Adrenal gland (tissue), 12 donors: ENCODE data around the gene CNTNAP1. TPM values are rescaled to one million over a fixed set of nuclear protein-coding genes. Genes with fewer than 3 reads are reported as not detected.

ENCODE experiments used
- DNase-seq, 7 donors: peaks; one replicate each; pipeline ENCODE4 v3.0.0-alpha.2; 2019 to 2020
- H3K27ac ChIP-seq, 5 donors: fragments of 200-600 bp; sonication (generic) in 4 of 5; 1 replicate in 3 of 5; 2 replicates in 2 of 5; pipeline versions ENCODE4 v1.5.1 to v1.8.0; 2016 to 2020; ENCODE audit warnings: mild to moderate bottlenecking in 1 of 5
- H3K27me3 ChIP-seq: fragments of 200-600 bp; 2 replicates; pipeline ENCODE4 v1.8.0; 2021
- H3K36me3 ChIP-seq, 2 donors: fragments of 200-600 bp; replicated peaks in 1 of 2; 1 replicate in 1 of 2; 2 replicates in 1 of 2; pipeline versions ENCODE4 v1.5.1 to v1.8.0; 2018 to 2022
- H3K4me1 ChIP-seq, 2 donors: fragments of 200-600 bp; replicated peaks in 1 of 2; 1 replicate in 1 of 2; 2 replicates in 1 of 2; pipeline versions ENCODE4 v1.5.1 to v1.8.0; 2018 to 2021
- H3K4me3 ChIP-seq, 4 donors: fragments of 200-600 bp; sonication (generic) in 3 of 4; one replicate each; pipeline ENCODE4 v1.5.1; 2016 to 2018
- H3K9me3 ChIP-seq, 3 donors: fragments of 200-600 bp; sonication (generic) in 1 of 3; replicated peaks in 1 of 3; 1 replicate in 2 of 3; 2 replicates in 1 of 3; pipeline versions ENCODE4 v1.5.1 to v1.8.0; 2016 to 2021
- POLR2A ChIP-seq, 2 donors: fragments of 450-650 bp; IDR thresholded peaks; one replicate each; pipeline ENCODE4 v1.6.1; 2017; ENCODE audit warnings: antibody characterized with exemption in 2 of 2, mild to moderate bottlenecking in 2 of 2, moderate library complexity in 1 of 2
- WGBS, 4 donors: extraction: QIAGEN DNeasy Blood & Tissue Kit in 2 of 4; methylation state at CpG; one replicate each; pipeline versions ENCODE4 v1.1.5 to v1.1.7; 2013 to 2017; 5-methylcytosine and 5-hydroxymethylcytosine counted together
- intact Hi-C, 2 donors: fragments of 100-400 bp; cut with DNase I; formaldehyde crosslinking; loops; one replicate each; pipeline versions ENCODE4 v1.14.1 to v1.15.0; 2022 to 2023
- polyA plus RNA-seq, 3 donors: library from polyadenylated mRNA; stranded (reverse); fragments of 200-250 nt in 2 of 3; fragments of 350-450 nt in 1 of 3; fragmentation: Illumina TruSeq in 1 of 3; extraction: RNeasy Lipid Tissue Mini Kit (QIAGEN cat#74804) in 1 of 3; gene quantifications; one replicate each; pipeline ENCODE4 v1.2.3, GENCODE V29; 2013 to 2014
- total RNA-seq, 9 donors: library from RNA; depleted of rRNA in 4 of 9; stranded (reverse); fragments of >200 nt in 4 of 9; fragments of 120-200 nt in 1 of 9; fragmentation: NEBNext Ultra II Directional in 1 of 9; extraction: Animal tissue kit (Norgen Biotek cat#: 25700) in 1 of 9; gene quantifications; one replicate each; pipeline versions ENCODE4 v1.1.0 to v1.2.4, GENCODE V29; 2013 to 2023
- TF ChIP-seq, protein P1 (sequence below), 6 experiments: fragments of 450-650 bp in 4 of 6; fragments of 200-600 bp in 2 of 6; sonication (generic) in 1 of 6; IDR thresholded peaks; 1 replicate in 5 of 6; 2 replicates in 1 of 6; pipeline versions ENCODE4 v1.5.1 to v1.8.0; 2016 to 2021; ENCODE audit warnings: antibody characterized with exemption in 6 of 6, mild to moderate bottlenecking in 2 of 6, moderate library complexity in 1 of 6
- donor health status: healthy with polysubstance abuse.
- donor health status: Bipolar disorder and iron deficiency.
- donor health status: DM: yes; HTN: yes; CAD: no.
- donor health status: DM: no; HTN: no; CAD: no.
- donor health status: DM: no; HTN: no; CAD: no.
- donor health status: DM: yes; HTN: yes; CAD: no.

The CNTNAP1 gene
- total and polyA plus RNA-seq, 12 donors, result 1.6 to 31.9 (median 4.9) TPM

DNA sequence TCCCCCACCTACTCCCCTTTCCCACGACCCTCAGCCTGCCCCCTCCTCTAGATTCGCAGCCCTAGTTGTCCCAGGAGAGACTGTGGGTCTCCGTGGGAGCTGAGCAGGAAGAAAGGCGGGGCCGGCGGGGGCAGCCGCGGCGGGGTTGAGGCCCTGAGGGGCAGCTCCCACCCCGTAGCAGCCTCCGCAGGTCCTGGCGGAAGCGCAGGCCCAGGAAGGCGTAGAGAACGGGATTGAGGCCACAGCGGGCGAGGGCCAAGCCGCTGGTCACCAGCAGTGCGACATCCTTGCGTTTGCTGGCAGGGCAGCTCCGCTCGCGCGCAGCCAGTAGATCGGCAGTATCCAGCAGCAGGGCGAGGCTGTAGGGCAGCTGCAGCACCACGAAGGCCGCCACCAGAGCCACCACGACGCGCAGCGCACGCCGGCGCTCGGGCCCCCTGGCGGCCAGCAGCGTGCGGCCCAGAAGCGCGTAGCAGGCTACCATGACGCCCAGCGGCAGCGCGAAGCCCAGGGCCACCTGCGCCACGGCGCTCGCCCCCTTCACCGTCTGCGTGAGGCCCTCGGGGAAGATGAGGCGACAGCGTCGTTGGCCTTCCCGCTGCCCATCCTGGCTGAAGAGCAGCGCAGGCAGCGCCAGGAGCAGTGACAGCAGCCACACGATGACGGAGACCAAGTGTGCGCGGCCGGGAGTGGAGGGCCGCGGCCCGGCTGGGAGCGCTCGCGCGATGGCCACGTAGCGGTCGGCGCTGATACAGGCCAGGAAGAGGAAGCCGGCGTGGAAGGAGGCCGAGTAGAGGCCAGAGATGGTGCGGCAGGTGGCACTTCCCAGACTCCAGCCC lies 2.6 kb upstream of the CNTNAP1 start:
- Histone ChIP-seq H3K27me3 (no peaks in the 10 kb centered on the region), H3K27ac (peak overlapping the region; percentile 80 to 96 (median 91)), H3K4me3 (peak overlapping the region in 1 of 4 donors; percentile 95), H3K4me1 (peaks cover 40 to 70% of the 10 kb centered on the region in 2 donors), H3K9me3 (no peaks in the 10 kb centered on the region), H3K36me3 (no peaks in the 10 kb centered on the region)
- WGBS, 4 donors, result 5 to 11% (median 6%) methylated on average over 8 to 78 of the region's 78 CpGs
- peak; percentile 40 to 60 for TF ChIP-seq POLR2A (IDR thresholded peaks at IDR 0.05)
- TF ChIP-seq, protein P1, sequence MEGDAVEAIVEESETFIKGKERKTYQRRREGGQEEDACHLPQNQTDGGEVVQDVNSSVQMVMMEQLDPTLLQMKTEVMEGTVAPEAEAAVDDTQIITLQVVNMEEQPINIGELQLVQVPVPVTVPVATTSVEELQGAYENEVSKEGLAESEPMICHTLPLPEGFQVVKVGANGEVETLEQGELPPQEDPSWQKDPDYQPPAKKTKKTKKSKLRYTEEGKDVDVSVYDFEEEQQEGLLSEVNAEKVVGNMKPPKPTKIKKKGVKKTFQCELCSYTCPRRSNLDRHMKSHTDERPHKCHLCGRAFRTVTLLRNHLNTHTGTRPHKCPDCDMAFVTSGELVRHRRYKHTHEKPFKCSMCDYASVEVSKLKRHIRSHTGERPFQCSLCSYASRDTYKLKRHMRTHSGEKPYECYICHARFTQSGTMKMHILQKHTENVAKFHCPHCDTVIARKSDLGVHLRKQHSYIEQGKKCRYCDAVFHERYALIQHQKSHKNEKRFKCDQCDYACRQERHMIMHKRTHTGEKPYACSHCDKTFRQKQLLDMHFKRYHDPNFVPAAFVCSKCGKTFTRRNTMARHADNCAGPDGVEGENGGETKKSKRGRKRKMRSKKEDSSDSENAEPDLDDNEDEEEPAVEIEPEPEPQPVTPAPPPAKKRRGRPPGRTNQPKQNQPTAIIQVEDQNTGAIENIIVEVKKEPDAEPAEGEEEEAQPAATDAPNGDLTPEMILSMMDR (IDR thresholded peaks at IDR 0.05), result peak; percentile 62 to 98 (median 86)
- intact Hi-C loops, result loop anchor here (5.0 to 10.0 kb wide), 3 partner anchors 72 to 97 kb away; partner anchors contain the start of genes RETREG3 (in 1 of the 2) and TUBG1 (in 1 of the 2)
- DNase-seq, result peak; percentile 79 to 91 (median 86)

DNA sequence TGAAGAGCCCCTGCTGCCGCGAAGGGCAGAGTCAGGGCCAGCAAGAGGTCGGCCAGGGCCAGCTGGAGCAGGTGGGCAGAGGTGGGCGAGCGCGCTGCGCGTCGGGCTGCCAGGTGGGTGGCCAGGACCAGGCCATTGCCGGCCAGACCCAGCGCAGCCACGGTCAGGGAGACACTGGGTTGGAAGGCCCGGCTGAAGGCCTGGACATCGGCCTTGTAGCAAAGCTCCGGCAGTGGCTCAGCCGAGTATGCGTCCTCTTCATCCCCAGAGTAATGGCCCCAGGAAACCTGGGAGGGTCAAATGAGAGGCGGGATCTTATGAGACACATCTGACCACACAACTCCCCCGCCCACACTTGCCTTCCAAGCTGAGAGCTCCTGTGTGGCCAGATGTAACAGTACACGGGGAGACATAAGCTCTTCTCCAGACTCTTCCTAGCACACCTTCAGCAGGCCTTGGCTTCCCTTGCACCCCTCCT lies 2.0 kb upstream of the CNTNAP1 start:
- 46 to 60% (median 54%) methylated on average over 2 to 20 of the region's 20 CpGs for WGBS, 4 donors
- H3K36me3 ChIP-seq, result no peaks in the 10 kb centered on the region
- no peaks in the 10 kb centered on the region for H3K9me3 ChIP-seq
- peak overlapping the region in 4 of 5 donors; percentile 88 to 96 (median 92) for H3K27ac ChIP-seq
- H3K27me3 ChIP-seq, result no peaks in the 10 kb centered on the region
- H3K4me3 ChIP-seq, result peak overlapping the region in 1 of 4 donors; percentile 95
- intact Hi-C loops, result loop anchor here in 1 of 2 donors (5.0 kb wide), 2 partner anchors 73 to 98 kb away; partner anchors contain the start of genes RETREG3 and TUBG1
- DNase-seq, result peak in 3 of 7 donors; percentile 31 to 90 (median 40)
- H3K4me1 ChIP-seq, result peaks cover 34 to 63% of the 10 kb centered on the region in 2 donors
- no peak for TF ChIP-seq POLR2A (IDR thresholded peaks at IDR 0.05)
- TF ChIP-seq, protein P1 (IDR thresholded peaks at IDR 0.05), result no peak

DNA sequence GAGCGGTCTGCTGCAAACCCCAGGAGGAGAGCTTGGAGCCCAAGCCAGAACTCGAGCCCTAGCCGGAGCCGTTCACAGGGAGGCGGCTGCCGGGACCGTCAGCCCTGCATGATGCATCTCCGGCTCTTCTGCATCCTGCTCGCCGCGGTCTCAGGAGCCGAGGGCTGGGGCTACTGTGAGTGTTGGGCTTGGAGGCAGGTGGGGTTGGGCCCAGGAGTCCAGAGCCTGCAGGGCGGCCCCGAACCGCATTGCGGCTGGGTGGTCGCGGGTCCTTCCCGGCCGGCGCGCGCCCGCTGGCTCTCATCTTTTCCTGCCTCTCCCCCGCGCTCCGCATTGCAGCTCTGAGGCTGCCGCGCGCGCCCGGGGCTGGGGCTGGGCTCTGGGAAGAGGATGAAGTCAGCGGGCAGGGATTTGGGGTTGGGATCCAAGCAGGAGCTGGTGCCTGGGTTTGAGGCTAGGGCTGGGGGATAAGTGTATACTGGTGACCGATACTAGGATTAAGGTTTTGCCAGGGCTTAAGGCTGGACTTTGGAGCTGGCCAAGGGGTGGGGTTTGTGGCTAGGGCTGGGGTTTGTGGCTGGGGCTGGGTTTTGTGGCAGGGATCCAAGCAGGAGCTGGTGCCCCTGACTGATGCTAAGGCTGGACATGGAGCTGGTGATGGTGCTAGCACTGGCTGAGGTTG lies 532 bp downstream of the CNTNAP1 start:
- no peaks in the 10 kb centered on the region for H3K9me3 ChIP-seq
- H3K4me3 ChIP-seq, result peak overlapping the region in 1 of 4 donors; percentile 41
- 1 to 2% (median 2%) methylated on average over 13 to 34 of the region's 34 CpGs for WGBS, 4 donors
- intact Hi-C loops, result loop anchor here in 1 of 2 donors (5.0 kb wide), 2 partner anchors 76 to 101 kb away; partner anchors contain the start of genes RETREG3 and TUBG1
- TF ChIP-seq POLR2A (IDR thresholded peaks at IDR 0.05), result no peak
- TF ChIP-seq, protein P1 (IDR thresholded peaks at IDR 0.05), result no peak
- no peaks in the 10 kb centered on the region for H3K36me3 ChIP-seq
- peak in 4 of 7 donors; percentile 45 to 64 (median 50) for DNase-seq
- H3K4me1 ChIP-seq, result peaks cover 21 to 52% of the 10 kb centered on the region in 2 donors
- H3K27ac ChIP-seq, result peak overlapping the region in 2 of 5 donors; percentile 49 to 60
- no peaks in the 10 kb centered on the region for H3K27me3 ChIP-seq
